Measurements from ENCODE around the gene ADO. TPM values are rescaled to one million over a fixed set of nuclear protein-coding genes. Genes with fewer than 3 reads are reported as not detected.

The ADO gene
- total and polyA plus RNA-seq, 2 donors from 2014 or later = 13.0 to 18.5 TPM

GRCh38 chr10:62811159-62811875 is 6.8 kb downstream of the ADO start:
- H3K9ac ChIP-seq (ENCODE audit: low read length in 3 of 3) = no peak overlapping the region
- no peaks in the 10 kb centered on the region for H3K9me3 ChIP-seq (ENCODE audit: control insufficient read depth in 2 of 3, insufficient read depth in 1 of 3, low read length in 3 of 3)
- no peak for TF ChIP-seq CTCF (IDR thresholded peaks at IDR 0.05; ENCODE audit: borderline replicate concordance, extremely low read depth, insufficient read depth)
- FAIRE-seq = no peak
- peaks cover under 1 to 18% (median 9%) of the 10 kb centered on the region in 3 donors for H3K4me1 ChIP-seq (ENCODE audit: control insufficient read depth in 2 of 3, insufficient read depth in 2 of 3, low read depth in 1 of 3, low read length in 3 of 3)
- H3K27ac ChIP-seq (ENCODE audit: low read depth in 2 of 2, low read length in 2 of 2) = no peak overlapping the region
- no peaks in the 10 kb centered on the region for H3K36me3 ChIP-seq (ENCODE audit: control insufficient read depth in 2 of 3, insufficient read depth in 3 of 3, low read length in 3 of 3)
- no peak overlapping the region for H3K4me3 ChIP-seq (ENCODE audit: low read length in 3 of 3)
- H3K27me3 ChIP-seq (ENCODE audit: control insufficient read depth, insufficient read depth, low read length) = peaks cover 11% of the 10 kb centered on the region
- no peak for DNase-seq
- intact Hi-C loops (cut with DNase I) = no loop called here

- H3K4me3 ChIP-seq (ENCODE audit: low read length in 3 of 3) = no peak overlapping the region
- no peak overlapping the region for H3K9ac ChIP-seq (ENCODE audit: low read length in 3 of 3)
- DNase-seq = peak in 1 of 5 donors; percentile 52
- peaks cover 11% of the 10 kb centered on the region for H3K27me3 ChIP-seq (ENCODE audit: control insufficient read depth, insufficient read depth, low read length)
- no peaks in the 10 kb centered on the region for H3K9me3 ChIP-seq (ENCODE audit: control insufficient read depth in 2 of 3, insufficient read depth in 1 of 3, low read length in 3 of 3)
- TF ChIP-seq CTCF (IDR thresholded peaks at IDR 0.05; ENCODE audit: borderline replicate concordance, extremely low read depth, insufficient read depth) = no peak
- H3K27ac ChIP-seq (ENCODE audit: low read depth in 2 of 2, low read length in 2 of 2) = no peak overlapping the region
- FAIRE-seq = no peak
- intact Hi-C loops (cut with DNase I) = no loop called here
- no peaks in the 10 kb centered on the region for H3K36me3 ChIP-seq (ENCODE audit: control insufficient read depth in 2 of 3, insufficient read depth in 3 of 3, low read length in 3 of 3)
- peaks cover 0 to 12% (median 3%) of the 10 kb centered on the region in 3 donors for H3K4me1 ChIP-seq (ENCODE audit: control insufficient read depth in 2 of 3, insufficient read depth in 2 of 3, low read depth in 1 of 3, low read length in 3 of 3)
These were observed 8.3 kb downstream of the ADO start for GRCh38 chr10:62812672-62813439.

GRCh38 chr10:62813453-62813852 is 8.9 kb downstream of the ADO start:
- no peaks in the 10 kb centered on the region for H3K9me3 ChIP-seq (ENCODE audit: control insufficient read depth in 2 of 3, insufficient read depth in 1 of 3, low read length in 3 of 3)
- peak in 1 of 5 donors; percentile 66 for DNase-seq

More at GRCh38 chr10:62813453-62813852, 8.9 kb downstream of the ADO start:
- Histone ChIP-seq H3K4me3 (ENCODE audit: low read length in 3 of 3) (no peak overlapping the region), H3K36me3 (ENCODE audit: control insufficient read depth in 2 of 3, insufficient read depth in 3 of 3, low read length in 3 of 3) (no peaks in the 10 kb centered on the region), H3K4me1 (ENCODE audit: control insufficient read depth in 2 of 3, insufficient read depth in 2 of 3, low read depth in 1 of 3, low read length in 3 of 3) (peaks cover 0 to 13% (median 3%) of the 10 kb centered on the region in 3 donors), H3K9ac (ENCODE audit: low read length in 3 of 3) (no peak overlapping the region), H3K27me3 (ENCODE audit: control insufficient read depth, insufficient read depth, low read length) (peaks cover 11% of the 10 kb centered on the region), H3K27ac (ENCODE audit: low read depth in 2 of 2, low read length in 2 of 2) (no peak overlapping the region)
- TF ChIP-seq CTCF (IDR thresholded peaks at IDR 0.05; ENCODE audit: borderline replicate concordance, extremely low read depth, insufficient read depth) = no peak
- FAIRE-seq = no peak
- intact Hi-C loops (cut with DNase I) = no loop called here

Measured in kidney (tissue), 14 donors.